H1 (cell line): ENCODE data around the gene B4GALNT1. TPM values are rescaled to one million over a fixed set of nuclear protein-coding genes. Genes with fewer than 3 reads are reported as not detected.

Experiments
- HDAC6 ChIP-seq: IDR thresholded peaks from one replicate; pipeline ENCODE4 v1.7.1; 2012; ENCODE audit warnings: low read depth, mild to moderate bottlenecking, inconsistent platforms, low read length, moderate library complexity
- POLR2AphosphoS5 ChIP-seq: IDR thresholded peaks from 2 replicates; pipeline ENCODE4 v1.6.1; 2011; ENCODE audit warnings: low read depth, low read length
- TAF7 ChIP-seq: optimal IDR thresholded peaks from 2 replicates; pipeline ENCODE3; 2011; ENCODE audit warnings: low read depth, mild to moderate bottlenecking, inconsistent platforms, low read length, moderate library complexity, borderline replicate concordance
- ZNF274 ChIP-seq: IDR thresholded peaks from 2 replicates; pipeline ENCODE4 v1.7.0; 2012; ENCODE audit warnings: low read length, borderline replicate concordance; ENCODE audit errors: extremely low read depth
- polyA plus RNA-seq, 7 experiments: library from polyadenylated mRNA; depleted of rRNA in 3 of 7; stranded (reverse) in 5 of 7; unstranded in 2 of 7; fragments of >200 nt in 5 of 7; fragments of 200-250 nt in 2 of 7; gene quantifications; 1 replicate in 5 of 7; 2 replicates in 1 of 7; 4 replicates in 1 of 7; pipeline versions ENCODE4 v1.2.1 to v1.2.3, GENCODE V29; 2011 to 2013; ENCODE audit warnings: missing spikeins in 2 of 7, mixed read lengths in 2 of 7
- total RNA-seq: library from RNA; stranded (reverse); fragmentation: NEBNext Ultra II Directional; extraction: Animal tissue kit (Norgen Biotek cat#: 25700); gene quantifications from 2 replicates; pipeline ENCODE4 v1.2.1, GENCODE V29; 2021

B4GALNT1 gene
- total and polyA plus RNA-seq, 2 of the 8 experiments (the other 6 are each of a cell fraction or from before 2014, with no cell fraction given), result 1.5 to 2.3 TPM

- TF ChIP-seq POLR2AphosphoS5 (peak; percentile 57; the same call in 1 of the 2 replicates), TAF7 (no peak), ZNF274 (no peak), HDAC6 (no peak)
Observed at GRCh38 chr12:57604454-57604991, 28.5 kb downstream of the B4GALNT1 start, which contains the start of gene DTX3 (continued).
